Stimulated activated CD8-positive, alpha-beta memory T cell treated with anti-CD3 and anti-CD28 coated beads, Interleukin-2, amount 100 ng/mL, for 48 hours (primary cell): ENCODE data around the gene TMEM132A.
A peak's percentile ranks its signal among the peaks of the same experiment; 100 is the strongest.

Experiments
- DNase-seq, 2 donors: peaks; one replicate each; pipeline ENCODE4 v3.0.0-alpha.2; 2020; ENCODE audit warnings: low read depth in 2 of 2

The TMEM132A gene

GRCh38 chr11:60985991-60986915, 62.0 kb downstream of the TMEM132A start:
- peak; percentile 76 to 81 for DNase-seq
